PFSK-1 (cell line): Measurements from ENCODE around the gene VPS13A. TPM values are rescaled to one million over a fixed set of nuclear protein-coding genes. Genes with fewer than 3 reads are reported as not detected.
A peak's percentile ranks its signal among the peaks of the same experiment; 100 is the strongest.

ENCODE experiments used
- FOXP2 ChIP-seq: optimal IDR thresholded peaks from 2 replicates; pipeline ENCODE3; 2011; ENCODE audit warnings: borderline replicate concordance, control low read depth, inconsistent platforms; ENCODE audit not compliant: insufficient read depth; ENCODE audit errors: extremely low read length, extremely low read depth
- POLR2AphosphoS5 ChIP-seq: IDR thresholded peaks from 2 replicates; pipeline ENCODE4 v1.6.1; 2012; ENCODE audit warnings: low read depth, mild to moderate bottlenecking, control low read depth, low read length, moderate library complexity
- SIN3A ChIP-seq: IDR thresholded peaks from 2 replicates; pipeline ENCODE4 v1.6.1; 2012; ENCODE audit warnings: mild to moderate bottlenecking, low read length, moderate library complexity, borderline replicate concordance; ENCODE audit not compliant: insufficient read depth
- TAF1 ChIP-seq: IDR thresholded peaks from 2 replicates; pipeline ENCODE4 v1.6.1; 2012; ENCODE audit warnings: low read length, control low read depth, borderline replicate concordance; ENCODE audit not compliant: insufficient read depth
- polyA plus RNA-seq: library from polyadenylated mRNA; unstranded; fragments of >200 nt; gene quantifications from one replicate; pipeline ENCODE4 v1.2.1, GENCODE V29; 2012; ENCODE audit warnings: low read depth, missing spikeins; ENCODE audit not compliant: insufficient read length
- TF ChIP-seq, protein P1 (sequence below), 2 experiments: IDR thresholded peaks; 2 replicates each; pipeline versions ENCODE4 v1.6.1 to v1.8.0; 2011 to 2012; ENCODE audit warnings: low read depth in 2 of 2, low read length in 2 of 2, control low read depth in 1 of 2, inconsistent platforms in 1 of 2, mild to moderate bottlenecking in 1 of 2, moderate library complexity in 1 of 2; ENCODE audit not compliant: insufficient read depth in 1 of 2

Gene VPS13A
- 2.8 TPM for polyA plus RNA-seq

DNA sequence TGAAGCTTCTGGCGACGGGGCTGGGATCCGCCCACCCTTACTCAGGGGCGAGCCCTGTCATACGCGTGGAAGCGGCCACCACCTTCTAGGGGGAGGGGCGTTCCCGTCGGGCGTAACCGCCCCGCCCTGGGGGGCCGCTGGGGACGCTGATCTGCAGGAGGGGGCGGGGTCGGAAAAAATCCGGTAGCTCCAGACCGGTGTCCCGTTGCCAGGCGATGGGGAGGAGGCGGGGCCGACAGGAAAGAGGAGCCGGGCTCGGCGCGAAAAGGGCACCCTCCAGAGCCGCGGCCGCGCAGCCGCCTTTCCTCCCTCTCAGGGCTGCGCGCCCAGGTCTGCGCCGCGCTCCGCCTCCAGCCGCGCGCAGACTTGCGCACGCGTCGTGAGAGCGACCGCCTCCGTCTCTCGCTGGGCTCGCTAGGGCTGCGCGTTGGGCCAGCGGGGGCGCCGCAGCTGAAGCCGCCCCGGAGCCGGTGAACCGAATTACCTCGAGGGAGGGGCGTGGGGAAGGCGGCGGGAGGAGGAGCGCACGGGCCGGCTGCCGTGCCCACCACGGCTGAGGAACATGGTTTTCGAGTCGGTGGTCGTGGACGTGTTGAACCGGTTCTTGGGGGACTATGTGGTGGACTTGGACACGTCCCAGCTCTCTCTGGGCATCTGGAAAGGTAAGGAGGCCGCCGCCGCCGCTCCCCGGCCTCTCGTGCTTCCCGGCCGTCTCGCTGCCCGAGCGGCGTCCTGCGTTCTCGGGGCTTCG lies at the start of gene VPS13A:
VPS13A (plus strand) TSS at position 392 of the 751 bp plus-strand sequence; CDS start at position 563, 171 bp downstream.
- TF ChIP-seq, protein P1, sequence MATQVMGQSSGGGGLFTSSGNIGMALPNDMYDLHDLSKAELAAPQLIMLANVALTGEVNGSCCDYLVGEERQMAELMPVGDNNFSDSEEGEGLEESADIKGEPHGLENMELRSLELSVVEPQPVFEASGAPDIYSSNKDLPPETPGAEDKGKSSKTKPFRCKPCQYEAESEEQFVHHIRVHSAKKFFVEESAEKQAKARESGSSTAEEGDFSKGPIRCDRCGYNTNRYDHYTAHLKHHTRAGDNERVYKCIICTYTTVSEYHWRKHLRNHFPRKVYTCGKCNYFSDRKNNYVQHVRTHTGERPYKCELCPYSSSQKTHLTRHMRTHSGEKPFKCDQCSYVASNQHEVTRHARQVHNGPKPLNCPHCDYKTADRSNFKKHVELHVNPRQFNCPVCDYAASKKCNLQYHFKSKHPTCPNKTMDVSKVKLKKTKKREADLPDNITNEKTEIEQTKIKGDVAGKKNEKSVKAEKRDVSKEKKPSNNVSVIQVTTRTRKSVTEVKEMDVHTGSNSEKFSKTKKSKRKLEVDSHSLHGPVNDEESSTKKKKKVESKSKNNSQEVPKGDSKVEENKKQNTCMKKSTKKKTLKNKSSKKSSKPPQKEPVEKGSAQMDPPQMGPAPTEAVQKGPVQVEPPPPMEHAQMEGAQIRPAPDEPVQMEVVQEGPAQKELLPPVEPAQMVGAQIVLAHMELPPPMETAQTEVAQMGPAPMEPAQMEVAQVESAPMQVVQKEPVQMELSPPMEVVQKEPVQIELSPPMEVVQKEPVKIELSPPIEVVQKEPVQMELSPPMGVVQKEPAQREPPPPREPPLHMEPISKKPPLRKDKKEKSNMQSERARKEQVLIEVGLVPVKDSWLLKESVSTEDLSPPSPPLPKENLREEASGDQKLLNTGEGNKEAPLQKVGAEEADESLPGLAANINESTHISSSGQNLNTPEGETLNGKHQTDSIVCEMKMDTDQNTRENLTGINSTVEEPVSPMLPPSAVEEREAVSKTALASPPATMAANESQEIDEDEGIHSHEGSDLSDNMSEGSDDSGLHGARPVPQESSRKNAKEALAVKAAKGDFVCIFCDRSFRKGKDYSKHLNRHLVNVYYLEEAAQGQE (IDR thresholded peaks at IDR 0.05; ENCODE audit: insufficient read depth in 1 of 2, low read depth in 2 of 2, low read length in 2 of 2) = no peak
- peak; percentile 13 for TF ChIP-seq FOXP2
- peak; percentile 68 for TF ChIP-seq POLR2AphosphoS5

- no peak for TF ChIP-seq SIN3A
Measured at GRCh38 chr9:77128125-77128789, 49.1 kb upstream of the VPS13A start.

DNA sequence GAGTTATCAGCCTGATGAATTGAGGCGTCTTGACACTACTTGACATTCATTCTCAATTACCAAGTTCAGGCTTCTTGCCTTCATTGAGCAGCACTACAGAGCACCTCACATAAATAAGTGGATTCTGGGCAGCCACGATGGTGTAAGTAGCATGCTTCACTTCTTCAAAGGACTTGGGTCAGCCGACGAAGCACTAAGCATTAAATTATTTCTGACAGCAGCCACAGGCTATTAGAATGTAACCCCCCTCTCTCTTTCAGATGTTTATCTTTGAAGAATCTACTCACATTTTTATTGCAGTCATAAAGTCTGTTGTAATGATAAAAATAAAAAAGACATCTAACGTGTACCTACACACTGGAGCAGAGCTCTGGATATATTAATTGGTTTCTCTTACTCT lies 45.9 kb upstream of the VPS13A start:
- TF ChIP-seq TAF1 = no peak
- TF ChIP-seq, protein P1 (IDR thresholded peaks at IDR 0.05; ENCODE audit: insufficient read depth in 1 of 2, low read depth in 2 of 2, low read length in 2 of 2) = no peak
- no peak for TF ChIP-seq POLR2AphosphoS5
- TF ChIP-seq FOXP2 = no peak
- no peak for TF ChIP-seq SIN3A

DNA sequence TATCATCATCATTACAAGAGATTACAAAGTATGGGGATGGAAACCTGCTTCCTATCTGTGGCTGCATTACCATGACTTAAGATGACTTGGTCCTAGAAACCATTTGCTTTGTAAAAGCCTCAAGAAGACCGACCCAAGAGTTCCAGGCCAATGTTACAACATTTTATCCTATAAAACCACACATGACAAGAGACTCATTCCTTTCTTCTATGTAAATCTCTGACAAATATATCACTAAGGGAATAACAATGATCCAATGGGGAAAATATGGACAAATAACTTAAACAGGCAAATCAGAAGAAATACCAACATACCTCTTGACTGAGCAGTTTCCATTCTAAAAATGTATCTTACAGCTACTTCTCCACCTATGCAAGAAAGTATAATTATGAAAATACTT lies 44.3 kb upstream of the VPS13A start:
- TF ChIP-seq TAF1 (no peak), POLR2AphosphoS5 (no peak), FOXP2 (no peak), SIN3A (no peak)
- TF ChIP-seq, protein P1 (IDR thresholded peaks at IDR 0.05; ENCODE audit: insufficient read depth in 1 of 2, low read depth in 2 of 2, low read length in 2 of 2) = no peak

GRCh38 chr9:77142366-77142765 lies 35.0 kb upstream of the VPS13A start:
- TF ChIP-seq, protein P1 (IDR thresholded peaks at IDR 0.05; ENCODE audit: insufficient read depth in 1 of 2, low read depth in 2 of 2, low read length in 2 of 2) = no peak
- TF ChIP-seq FOXP2 = no peak
- TF ChIP-seq TAF1 = no peak
- TF ChIP-seq POLR2AphosphoS5 = no peak
- no peak for TF ChIP-seq SIN3A
